Measurements from ENCODE around the gene AQP12A.

DNA sequence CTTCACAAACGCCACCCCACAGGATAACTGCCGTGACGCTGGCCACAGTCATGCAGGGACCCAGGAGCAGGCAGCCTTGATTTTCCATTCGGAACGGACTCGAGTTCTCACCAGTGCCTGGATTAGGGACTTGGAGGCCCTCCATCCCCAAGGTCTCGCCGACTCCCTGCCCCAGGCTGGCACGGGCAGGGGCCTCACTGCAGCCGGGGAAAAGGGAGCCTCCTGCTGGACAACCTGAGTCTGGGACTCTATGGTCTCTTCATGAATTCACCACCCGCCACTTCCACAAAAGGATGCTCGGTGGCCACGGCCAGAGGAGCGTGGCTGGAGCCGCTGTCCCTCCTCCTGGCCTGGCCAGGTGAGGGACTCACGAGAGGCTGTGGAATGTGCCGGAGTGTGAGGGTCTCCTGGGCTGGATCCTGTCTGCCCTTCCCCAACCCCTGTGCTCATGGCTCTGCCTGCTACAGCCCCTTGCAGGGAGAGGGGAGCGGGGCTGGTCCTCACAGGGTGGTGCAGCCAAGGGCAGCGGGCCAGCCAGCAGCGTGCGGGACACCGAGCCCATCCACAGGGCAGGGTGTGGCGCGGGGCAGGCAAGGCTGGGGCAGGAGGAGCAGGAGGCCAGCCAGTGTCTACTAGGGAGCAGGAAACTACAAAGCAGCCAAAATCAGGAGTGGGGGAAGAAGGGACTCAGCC lies 42.3 kb downstream of the AQP12A start:
- TF ChIP-seq POLR2A (IDR thresholded peaks at IDR 0.05; ENCODE audit: low read length): no peak
- no peak for TF ChIP-seq GATA1 (IDR thresholded peaks at IDR 0.05; ENCODE audit: low read depth, low read length)
